ENCODE results near the gene PSMC2.

DNA sequence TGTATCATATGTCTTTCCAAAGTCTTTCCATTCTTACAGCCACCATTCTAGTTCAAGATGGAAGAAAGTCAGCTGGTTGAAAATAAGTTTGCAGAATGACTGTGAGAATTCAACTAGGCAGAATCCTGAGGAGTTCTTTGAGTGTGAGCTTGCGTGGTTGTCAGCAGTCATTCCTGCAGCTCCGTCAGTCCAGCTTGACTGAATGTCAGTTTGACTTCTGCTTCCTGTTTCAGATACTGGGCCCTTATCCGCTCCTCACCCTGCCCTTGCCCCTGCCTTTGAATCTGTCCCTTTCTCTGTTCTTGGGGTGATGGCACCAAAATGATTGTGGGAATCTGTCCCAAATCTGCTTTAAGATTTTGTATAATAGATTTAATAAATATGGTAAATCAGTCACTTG, 70.8 kb downstream of the PSMC2 start:
- TF ChIP-seq POLR2A (IDR thresholded peaks at IDR 0.05) = no peak
- TF ChIP-seq, protein P1, sequence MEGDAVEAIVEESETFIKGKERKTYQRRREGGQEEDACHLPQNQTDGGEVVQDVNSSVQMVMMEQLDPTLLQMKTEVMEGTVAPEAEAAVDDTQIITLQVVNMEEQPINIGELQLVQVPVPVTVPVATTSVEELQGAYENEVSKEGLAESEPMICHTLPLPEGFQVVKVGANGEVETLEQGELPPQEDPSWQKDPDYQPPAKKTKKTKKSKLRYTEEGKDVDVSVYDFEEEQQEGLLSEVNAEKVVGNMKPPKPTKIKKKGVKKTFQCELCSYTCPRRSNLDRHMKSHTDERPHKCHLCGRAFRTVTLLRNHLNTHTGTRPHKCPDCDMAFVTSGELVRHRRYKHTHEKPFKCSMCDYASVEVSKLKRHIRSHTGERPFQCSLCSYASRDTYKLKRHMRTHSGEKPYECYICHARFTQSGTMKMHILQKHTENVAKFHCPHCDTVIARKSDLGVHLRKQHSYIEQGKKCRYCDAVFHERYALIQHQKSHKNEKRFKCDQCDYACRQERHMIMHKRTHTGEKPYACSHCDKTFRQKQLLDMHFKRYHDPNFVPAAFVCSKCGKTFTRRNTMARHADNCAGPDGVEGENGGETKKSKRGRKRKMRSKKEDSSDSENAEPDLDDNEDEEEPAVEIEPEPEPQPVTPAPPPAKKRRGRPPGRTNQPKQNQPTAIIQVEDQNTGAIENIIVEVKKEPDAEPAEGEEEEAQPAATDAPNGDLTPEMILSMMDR (IDR thresholded peaks at IDR 0.05) = no peak
